Kidney (tissue), 14 donors: ENCODE results near the gene MYBPH. TPM values are rescaled to one million over a fixed set of nuclear protein-coding genes. Genes with fewer than 3 reads are reported as not detected.

ENCODE experiments used
- DNase-seq, 5 donors: peaks; one replicate each; pipeline ENCODE4 v3.0.0-alpha.2; 2013 to 2020
- FAIRE-seq: peaks from 2 replicates; lab custom pipeline; 2012; peaks lifted over from hg19 to GRCh38; lab: Jason Lieb, UNC
- H3K27ac ChIP-seq, 2 donors: one replicate each; pipeline ENCODE4 v1.7.0; 2013; ENCODE audit warnings: low read depth in 2 of 2, low read length in 2 of 2, inconsistent platforms in 1 of 2
- H3K27me3 ChIP-seq: one replicate; pipeline ENCODE4 v1.7.1; 2013; ENCODE audit warnings: low read length, inconsistent platforms; ENCODE audit not compliant: control insufficient read depth, insufficient read depth
- H3K36me3 ChIP-seq, 3 donors: one replicate each; pipeline versions ENCODE4 v1.7.0 to v1.7.1; 2013; ENCODE audit warnings: low read length in 3 of 3, control low read depth in 1 of 3, inconsistent platforms in 1 of 3; ENCODE audit not compliant: insufficient read depth in 3 of 3, control insufficient read depth in 2 of 3
- H3K4me1 ChIP-seq, 3 donors: one replicate each; pipeline versions ENCODE4 v1.7.0 to v1.7.1; 2013; ENCODE audit warnings: low read length in 3 of 3, inconsistent platforms in 1 of 3, low read depth in 1 of 3; ENCODE audit not compliant: control insufficient read depth in 2 of 3, insufficient read depth in 2 of 3
- H3K4me3 ChIP-seq, 3 donors: one replicate each; pipeline versions ENCODE4 v1.7.0 to v1.8.1; 2013; ENCODE audit warnings: low read length in 3 of 3, control low read depth in 1 of 3, inconsistent platforms in 1 of 3
- H3K9ac ChIP-seq, 3 donors: one replicate each; pipeline versions ENCODE4 v1.7.0 to v1.7.1; 2013; ENCODE audit warnings: low read length in 3 of 3, control low read depth in 1 of 3, inconsistent platforms in 1 of 3
- H3K9me3 ChIP-seq, 3 donors: one replicate each; pipeline versions ENCODE4 v1.7.0 to v1.7.1; 2013; ENCODE audit warnings: low read length in 3 of 3, control low read depth in 1 of 3, inconsistent platforms in 1 of 3; ENCODE audit not compliant: control insufficient read depth in 2 of 3, insufficient read depth in 1 of 3
- intact Hi-C: fragments of 100-400 bp; cut with DNase I; formaldehyde crosslinking; loops from one replicate; pipeline ENCODE4 v1.11.1; 2022
- polyA plus RNA-seq: library from polyadenylated mRNA; stranded (reverse); fragments of 350-450 nt; fragmentation: Illumina TruSeq; extraction: RNeasy Lipid Tissue Mini Kit (QIAGEN cat#74804); gene quantifications from one replicate; pipeline ENCODE4 v1.2.3, GENCODE V29; 2014; ENCODE audit warnings: low read depth, low replicate concordance; ENCODE audit not compliant: insufficient read depth
- total RNA-seq: library from RNA; stranded (reverse); fragmentation: NEBNext Ultra II Directional; extraction: Animal tissue kit (Norgen Biotek cat#: 25700); gene quantifications from one replicate; pipeline ENCODE4 v1.2.1, GENCODE V29; 2021
- TF ChIP-seq, protein P1 (sequence below): IDR thresholded peaks from 3 replicates; pipeline ENCODE4 v1.5.1; 2012; ENCODE audit warnings: mild to moderate bottlenecking, moderate library complexity, borderline replicate concordance; ENCODE audit not compliant: insufficient read depth; ENCODE audit errors: extremely low read depth
- donor health status: control.
- donor health status: control.
- donor health status: control.
- donor health status: control.
- donor health status: control.
- donor health status: DM: yes; HTN: yes; CAD: no.
- donor health status: Normal renal cell carcinoma (clear cell type).

The MYBPH gene
- total and polyA plus RNA-seq, 2 donors from 2014 or later, result 2.3 TPM; not detected in 1

DNA sequence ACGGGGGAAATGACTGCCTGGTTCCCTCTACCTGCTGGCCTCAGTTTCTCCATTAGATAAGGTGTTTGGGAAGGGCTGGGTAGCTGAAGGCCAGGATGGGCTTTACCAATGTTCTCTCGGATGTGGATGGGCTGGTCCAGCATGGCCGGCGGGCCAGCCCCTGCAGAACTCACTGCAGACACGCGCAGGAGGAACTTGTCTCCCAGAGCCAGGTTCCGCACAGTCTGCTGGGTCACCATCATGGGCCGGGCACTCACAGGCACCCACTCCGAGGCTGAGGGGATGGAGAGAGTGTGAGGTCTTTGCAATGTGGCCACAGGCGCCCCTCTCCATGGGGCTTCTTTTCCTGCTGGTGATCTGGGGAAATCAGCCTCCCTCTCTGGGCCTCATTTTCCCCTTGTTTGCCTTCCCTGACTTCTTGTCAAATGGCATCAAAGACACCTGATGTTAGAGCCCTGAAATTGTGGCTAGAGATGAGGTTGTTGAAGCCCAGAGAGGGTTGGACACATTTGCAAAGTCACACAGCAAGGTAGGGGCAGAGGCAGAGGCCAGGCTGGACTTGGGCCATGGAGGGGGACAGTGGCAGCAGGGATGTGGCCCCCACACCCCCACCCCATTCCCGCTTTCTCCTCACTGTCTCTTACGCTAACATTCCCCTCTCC, 1.2 kb downstream of the MYBPH start:
- no peak for FAIRE-seq
- H3K4me1 ChIP-seq, result peaks cover 2 to 15% (median 4%) of the 10 kb centered on the region in 3 donors
- intact Hi-C loops, result no loop called here
- TF ChIP-seq, protein P1, sequence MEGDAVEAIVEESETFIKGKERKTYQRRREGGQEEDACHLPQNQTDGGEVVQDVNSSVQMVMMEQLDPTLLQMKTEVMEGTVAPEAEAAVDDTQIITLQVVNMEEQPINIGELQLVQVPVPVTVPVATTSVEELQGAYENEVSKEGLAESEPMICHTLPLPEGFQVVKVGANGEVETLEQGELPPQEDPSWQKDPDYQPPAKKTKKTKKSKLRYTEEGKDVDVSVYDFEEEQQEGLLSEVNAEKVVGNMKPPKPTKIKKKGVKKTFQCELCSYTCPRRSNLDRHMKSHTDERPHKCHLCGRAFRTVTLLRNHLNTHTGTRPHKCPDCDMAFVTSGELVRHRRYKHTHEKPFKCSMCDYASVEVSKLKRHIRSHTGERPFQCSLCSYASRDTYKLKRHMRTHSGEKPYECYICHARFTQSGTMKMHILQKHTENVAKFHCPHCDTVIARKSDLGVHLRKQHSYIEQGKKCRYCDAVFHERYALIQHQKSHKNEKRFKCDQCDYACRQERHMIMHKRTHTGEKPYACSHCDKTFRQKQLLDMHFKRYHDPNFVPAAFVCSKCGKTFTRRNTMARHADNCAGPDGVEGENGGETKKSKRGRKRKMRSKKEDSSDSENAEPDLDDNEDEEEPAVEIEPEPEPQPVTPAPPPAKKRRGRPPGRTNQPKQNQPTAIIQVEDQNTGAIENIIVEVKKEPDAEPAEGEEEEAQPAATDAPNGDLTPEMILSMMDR, result no peak
- no peaks in the 10 kb centered on the region for H3K27me3 ChIP-seq
- peak in 1 of 5 donors; percentile 29 for DNase-seq
- H3K9ac ChIP-seq, result no peak overlapping the region
- H3K27ac ChIP-seq, result no peak overlapping the region
- no peaks in the 10 kb centered on the region for H3K36me3 ChIP-seq
- no peak overlapping the region for H3K4me3 ChIP-seq
- no peaks in the 10 kb centered on the region for H3K9me3 ChIP-seq

DNA sequence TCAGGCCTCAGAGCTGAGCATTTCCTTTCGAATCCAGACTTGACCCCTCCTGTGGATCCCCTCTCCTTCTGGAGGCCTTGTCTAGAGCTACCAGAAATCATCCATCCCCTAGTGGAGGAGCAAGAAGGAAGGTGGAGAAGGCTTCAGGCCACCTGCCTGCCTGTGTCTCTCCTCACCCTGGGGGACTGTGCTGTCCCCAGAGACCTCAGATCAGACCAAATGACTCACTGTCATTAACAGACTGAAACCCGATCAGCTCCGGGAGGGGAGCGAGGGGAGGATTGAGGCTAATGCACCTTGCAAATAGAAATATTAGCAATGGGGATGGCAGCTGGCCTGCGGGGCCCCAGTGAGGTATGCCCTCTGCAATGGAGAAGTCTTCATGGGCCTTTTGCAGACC, 2.1 kb downstream of the MYBPH start:
- Histone ChIP-seq H3K27ac (no peak overlapping the region), H3K4me3 (no peak overlapping the region), H3K9me3 (no peaks in the 10 kb centered on the region), H3K27me3 (no peaks in the 10 kb centered on the region), H3K4me1 (peaks cover 2 to 15% (median 4%) of the 10 kb centered on the region in 3 donors), H3K36me3 (no peaks in the 10 kb centered on the region), H3K9ac (no peak overlapping the region)
- intact Hi-C loops, result no loop called here
- DNase-seq (peak in 4 of 5 donors; percentile 9 to 64 (median 60)), FAIRE-seq (no peak)
- TF ChIP-seq, protein P1, result no peak

- H3K4me1 ChIP-seq, result peaks cover 2 to 15% (median 4%) of the 10 kb centered on the region in 3 donors
- intact Hi-C loops, result no loop called here
- H3K27ac ChIP-seq, result no peak overlapping the region
- FAIRE-seq, result no peak
- DNase-seq, result peak in 1 of 5 donors; percentile 41
- H3K36me3 ChIP-seq, result no peaks in the 10 kb centered on the region
- no peak overlapping the region for H3K4me3 ChIP-seq
- TF ChIP-seq, protein P1, result no peak
- no peaks in the 10 kb centered on the region for H3K27me3 ChIP-seq
- H3K9ac ChIP-seq, result no peak overlapping the region
- no peaks in the 10 kb centered on the region for H3K9me3 ChIP-seq
These were observed 2.5 kb downstream of the MYBPH start for GRCh38 chr1:203173011-203173555.
